ENCODE results near the gene USP32.

DNA sequence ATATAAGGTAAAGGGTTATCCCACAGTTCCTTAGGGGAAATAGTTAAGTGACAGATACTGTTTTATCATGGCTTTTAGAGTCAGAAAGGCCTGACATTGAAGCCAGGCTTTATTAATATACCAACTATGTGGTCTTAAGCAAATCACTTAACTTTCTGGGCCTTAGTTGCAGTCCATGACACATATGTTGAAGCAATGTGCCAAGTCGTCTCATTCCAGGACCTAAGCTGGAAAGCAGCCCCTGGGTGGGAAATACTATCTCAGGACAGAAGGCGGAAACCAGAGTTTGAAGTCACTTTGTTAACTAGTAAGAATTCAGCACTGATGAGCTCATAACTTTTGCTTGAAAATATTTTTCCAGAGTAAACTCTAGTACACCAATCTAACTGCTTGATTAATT, 80.0 kb downstream of the USP32 start:
- no peak for TF ChIP-seq POLR2A (IDR thresholded peaks at IDR 0.05; ENCODE audit: low read length)
- TF ChIP-seq GATA1 (IDR thresholded peaks at IDR 0.05; ENCODE audit: low read depth, low read length), result no peak
